Measurements from ENCODE around the gene ADIPOR2.

ADIPOR2 gene

DNA sequence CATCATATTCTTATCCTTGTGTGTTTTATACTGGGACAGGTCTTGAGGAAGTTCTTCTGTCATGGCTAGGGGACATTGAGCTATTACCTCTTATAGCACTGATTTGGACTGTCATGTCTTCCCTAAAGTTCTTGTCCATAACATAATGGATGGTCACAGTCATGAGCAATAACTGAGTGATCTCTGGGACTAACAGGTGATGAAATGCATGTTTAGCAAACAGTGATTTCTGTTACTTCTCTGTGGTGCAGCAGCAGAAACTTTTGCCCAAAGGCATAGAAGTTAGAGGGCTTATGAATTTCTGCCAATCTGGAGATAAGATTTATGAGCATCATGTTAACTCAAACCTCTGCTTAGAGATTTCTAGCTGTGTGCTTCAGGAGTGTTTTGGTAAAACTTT, 5.9 kb downstream of the ADIPOR2 start:
- H2AK5ac ChIP-seq (ENCODE audit: low read length, severe bottlenecking): no peak overlapping the region
- H3K27ac ChIP-seq (ENCODE audit: low read length, poor library complexity, severe bottlenecking): no peak overlapping the region
- no peak overlapping the region for H3K23ac ChIP-seq (ENCODE audit: low read length in 2 of 2)
- H3K4me2 ChIP-seq (ENCODE audit: low read length, poor library complexity, severe bottlenecking): no peak overlapping the region
- H3K18ac ChIP-seq (ENCODE audit: low read depth in 1 of 2, low read length in 2 of 2): no peak overlapping the region
- H2BK15ac ChIP-seq (ENCODE audit: low read depth, poor library complexity, severe bottlenecking): no peak overlapping the region
- H4K91ac ChIP-seq (ENCODE audit: low read length): no peak overlapping the region
- peaks cover 0 to 3% of the 10 kb centered on the region in 2 experiments for H3K36me3 ChIP-seq (ENCODE audit: control insufficient read depth in 1 of 2, insufficient read depth in 2 of 2, low read depth in 1 of 2, low read length in 2 of 2)
- no peak overlapping the region for H3K4me3 ChIP-seq (ENCODE audit: insufficient read depth in 1 of 2, low read depth in 1 of 2, low read length in 2 of 2)
- H2BK120ac ChIP-seq (ENCODE audit: low read depth, low read length): no peak overlapping the region
- H3K14ac ChIP-seq (ENCODE audit: low read length in 2 of 2): no peak overlapping the region
- no peak overlapping the region for H3K4ac ChIP-seq (ENCODE audit: low read depth in 1 of 2, low read length in 2 of 2)
- no peak overlapping the region for H2BK5ac ChIP-seq (ENCODE audit: low read depth, low read length, poor library complexity, severe bottlenecking)
- no peaks in the 10 kb centered on the region for H3K4me1 ChIP-seq (ENCODE audit: control insufficient read depth, insufficient read depth, low read depth, low read length)
- no peak overlapping the region for H4K8ac ChIP-seq (ENCODE audit: low read length)
- no peak overlapping the region for H2BK12ac ChIP-seq (ENCODE audit: low read length in 2 of 2)
- no peak for DNase-seq
- H3K79me1 ChIP-seq (replicated peaks; ENCODE audit: low read length, poor library complexity, severe bottlenecking): peaks cover 3% of the 10 kb centered on the region
- H3K9me3 ChIP-seq (ENCODE audit: control insufficient read depth, low read length): no peaks in the 10 kb centered on the region
- H3K9ac ChIP-seq (ENCODE audit: low read length): no peak overlapping the region
- H2AFZ ChIP-seq (ENCODE audit: low read depth, low read length): no peak overlapping the region
- no peaks in the 10 kb centered on the region for H3K27me3 ChIP-seq (ENCODE audit: control insufficient read depth in 1 of 2, insufficient read depth in 1 of 2, low read length in 2 of 2)

DNA sequence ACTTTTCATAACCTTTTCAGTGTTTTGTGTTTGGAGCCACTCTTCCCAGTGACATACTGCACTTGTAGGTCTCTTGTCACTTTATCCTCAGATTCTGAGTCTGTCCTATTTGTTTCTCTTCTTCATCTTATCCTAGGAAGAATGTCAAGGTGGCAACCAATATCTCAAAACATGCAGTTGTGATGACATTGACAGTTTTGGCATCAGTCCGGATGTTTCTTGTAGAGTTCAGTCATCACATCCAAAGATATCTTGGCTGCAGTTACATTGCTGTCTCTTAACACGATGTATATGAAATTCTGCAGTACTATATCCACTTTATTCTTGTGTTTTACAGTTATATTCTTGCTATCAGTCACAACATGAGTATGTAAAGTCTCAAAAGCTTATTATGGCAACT, 6.4 kb downstream of the ADIPOR2 start:
- Histone ChIP-seq H3K18ac (ENCODE audit: low read depth in 1 of 2, low read length in 2 of 2) (no peak overlapping the region), H2AK5ac (ENCODE audit: low read length, severe bottlenecking) (no peak overlapping the region), H3K9me3 (ENCODE audit: control insufficient read depth, low read length) (no peaks in the 10 kb centered on the region), H2BK12ac (ENCODE audit: low read length in 2 of 2) (no peak overlapping the region), H3K4me3 (ENCODE audit: insufficient read depth in 1 of 2, low read depth in 1 of 2, low read length in 2 of 2) (no peak overlapping the region), H3K27ac (ENCODE audit: low read length, poor library complexity, severe bottlenecking) (no peak overlapping the region), H3K23ac (ENCODE audit: low read length in 2 of 2) (no peak overlapping the region), H3K4ac (ENCODE audit: low read depth in 1 of 2, low read length in 2 of 2) (no peak overlapping the region), H3K79me1 (replicated peaks; ENCODE audit: low read length, poor library complexity, severe bottlenecking) (peaks cover 3% of the 10 kb centered on the region), H2BK120ac (ENCODE audit: low read depth, low read length) (no peak overlapping the region), H4K91ac (ENCODE audit: low read length) (no peak overlapping the region), H3K9ac (ENCODE audit: low read length) (no peak overlapping the region), H2BK15ac (ENCODE audit: low read depth, poor library complexity, severe bottlenecking) (no peak overlapping the region), H3K14ac (ENCODE audit: low read length in 2 of 2) (no peak overlapping the region), H2AFZ (ENCODE audit: low read depth, low read length) (no peak overlapping the region), H3K4me2 (ENCODE audit: low read length, poor library complexity, severe bottlenecking) (no peak overlapping the region), H3K27me3 (ENCODE audit: control insufficient read depth in 1 of 2, insufficient read depth in 1 of 2, low read length in 2 of 2) (no peaks in the 10 kb centered on the region), H3K36me3 (ENCODE audit: control insufficient read depth in 1 of 2, insufficient read depth in 2 of 2, low read depth in 1 of 2, low read length in 2 of 2) (peaks cover 0 to 3% of the 10 kb centered on the region in 2 experiments), H2BK5ac (ENCODE audit: low read depth, low read length, poor library complexity, severe bottlenecking) (no peak overlapping the region), H3K4me1 (ENCODE audit: control insufficient read depth, insufficient read depth, low read depth, low read length) (no peaks in the 10 kb centered on the region), H4K8ac (ENCODE audit: low read length) (no peak overlapping the region)
- 100% methylated on average over 1 of the region's 2 CpGs for WGBS
- no peak for DNase-seq

- H3K27me3 ChIP-seq (ENCODE audit: control insufficient read depth in 1 of 2, insufficient read depth in 1 of 2, low read length in 2 of 2): no peaks in the 10 kb centered on the region
- H3K4me2 ChIP-seq (ENCODE audit: low read length, poor library complexity, severe bottlenecking): no peak overlapping the region
- no peak overlapping the region for H2AK5ac ChIP-seq (ENCODE audit: low read length, severe bottlenecking)
- H2BK12ac ChIP-seq (ENCODE audit: low read length in 2 of 2): no peak overlapping the region
- no peak overlapping the region for H3K23ac ChIP-seq (ENCODE audit: low read length in 2 of 2)
- no peaks in the 10 kb centered on the region for H3K9me3 ChIP-seq (ENCODE audit: control insufficient read depth, low read length)
- no peak overlapping the region for H3K4me3 ChIP-seq (ENCODE audit: insufficient read depth in 1 of 2, low read depth in 1 of 2, low read length in 2 of 2)
- H3K9ac ChIP-seq (ENCODE audit: low read length): no peak overlapping the region
- no peak overlapping the region for H2AFZ ChIP-seq (ENCODE audit: low read depth, low read length)
- H2BK5ac ChIP-seq (ENCODE audit: low read depth, low read length, poor library complexity, severe bottlenecking): no peak overlapping the region
- no peak overlapping the region for H2BK120ac ChIP-seq (ENCODE audit: low read depth, low read length)
- H4K91ac ChIP-seq (ENCODE audit: low read length): no peak overlapping the region
- H3K27ac ChIP-seq (ENCODE audit: low read length, poor library complexity, severe bottlenecking): no peak overlapping the region
- 94% methylated on average over 2 of the region's 2 CpGs for WGBS
- H3K4ac ChIP-seq (ENCODE audit: low read depth in 1 of 2, low read length in 2 of 2): no peak overlapping the region
- no peak overlapping the region for H3K14ac ChIP-seq (ENCODE audit: low read length in 2 of 2)
- H4K8ac ChIP-seq (ENCODE audit: low read length): no peak overlapping the region
- H2BK15ac ChIP-seq (ENCODE audit: low read depth, poor library complexity, severe bottlenecking): no peak overlapping the region
- peaks cover 7% of the 10 kb centered on the region for H3K79me1 ChIP-seq (replicated peaks; ENCODE audit: low read length, poor library complexity, severe bottlenecking)
- peaks cover 0 to 5% of the 10 kb centered on the region in 2 experiments for H3K36me3 ChIP-seq (ENCODE audit: control insufficient read depth in 1 of 2, insufficient read depth in 2 of 2, low read depth in 1 of 2, low read length in 2 of 2)
- H3K4me1 ChIP-seq (ENCODE audit: control insufficient read depth, insufficient read depth, low read depth, low read length): no peaks in the 10 kb centered on the region
- H3K18ac ChIP-seq (ENCODE audit: low read depth in 1 of 2, low read length in 2 of 2): no peak overlapping the region
- DNase-seq: no peak
Measured at GRCh38 chr12:1698720-1699119, 7.8 kb downstream of the ADIPOR2 start.

DNA sequence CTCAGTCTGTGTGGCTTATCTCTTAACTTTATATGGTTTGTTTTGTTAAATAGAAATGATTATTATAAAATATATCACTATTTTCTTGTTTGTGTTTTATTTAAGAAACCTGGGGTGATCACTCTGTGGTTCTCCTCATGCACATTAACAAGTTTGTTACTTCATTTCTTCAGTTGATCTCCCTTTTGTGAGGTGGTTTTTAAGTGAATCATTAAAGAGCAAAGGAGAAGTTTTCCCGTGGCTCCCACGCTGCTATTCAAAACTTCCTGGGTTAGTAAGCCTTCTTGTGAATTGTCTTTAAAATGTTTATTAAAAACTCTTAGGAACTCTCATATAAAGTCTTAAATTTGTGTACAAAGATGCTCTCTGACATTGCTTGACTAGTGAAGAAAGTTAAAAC, 11.8 kb downstream of the ADIPOR2 start:
- Histone ChIP-seq H3K23ac (ENCODE audit: low read length in 2 of 2) (no peak overlapping the region), H2BK15ac (ENCODE audit: low read depth, poor library complexity, severe bottlenecking) (no peak overlapping the region), H3K4me2 (ENCODE audit: low read length, poor library complexity, severe bottlenecking) (no peak overlapping the region), H3K4ac (ENCODE audit: low read depth in 1 of 2, low read length in 2 of 2) (no peak overlapping the region), H2BK120ac (ENCODE audit: low read depth, low read length) (no peak overlapping the region), H2BK12ac (ENCODE audit: low read length in 2 of 2) (no peak overlapping the region), H3K4me3 (ENCODE audit: insufficient read depth in 1 of 2, low read depth in 1 of 2, low read length in 2 of 2) (no peak overlapping the region), H4K8ac (ENCODE audit: low read length) (no peak overlapping the region), H3K18ac (ENCODE audit: low read depth in 1 of 2, low read length in 2 of 2) (no peak overlapping the region), H3K4me1 (ENCODE audit: control insufficient read depth, insufficient read depth, low read depth, low read length) (no peaks in the 10 kb centered on the region), H3K36me3 (ENCODE audit: control insufficient read depth in 1 of 2, insufficient read depth in 2 of 2, low read depth in 1 of 2, low read length in 2 of 2) (peaks cover 0 to 2% of the 10 kb centered on the region in 2 experiments), H3K27ac (ENCODE audit: low read length, poor library complexity, severe bottlenecking) (no peak overlapping the region), H2AK5ac (ENCODE audit: low read length, severe bottlenecking) (no peak overlapping the region), H3K27me3 (ENCODE audit: control insufficient read depth in 1 of 2, insufficient read depth in 1 of 2, low read length in 2 of 2) (no peaks in the 10 kb centered on the region), H3K14ac (ENCODE audit: low read length in 2 of 2) (no peak overlapping the region), H4K91ac (ENCODE audit: low read length) (no peak overlapping the region), H3K9ac (ENCODE audit: low read length) (no peak overlapping the region), H3K9me3 (ENCODE audit: control insufficient read depth, low read length) (no peaks in the 10 kb centered on the region), H3K79me1 (replicated peaks; ENCODE audit: low read length, poor library complexity, severe bottlenecking) (peaks cover 6% of the 10 kb centered on the region), H2BK5ac (ENCODE audit: low read depth, low read length, poor library complexity, severe bottlenecking) (no peak overlapping the region), H2AFZ (ENCODE audit: low read depth, low read length) (no peak overlapping the region)
- WGBS: no CpG with 5 or more reads among the region's 2 CpGs
- DNase-seq: peak; percentile 28

All from mesenchymal stem cell (in vitro differentiated cells and primary cell).